K562 (cell line): ENCODE measurements around the gene KMT2E. TPM values are rescaled to one million over a fixed set of nuclear protein-coding genes. Genes with fewer than 3 reads are reported as not detected.
A peak's percentile ranks its signal among the peaks of the same experiment; 100 is the strongest.

Experiments
- ARID1B ChIP-seq: fragments of 450-650 bp; IDR thresholded peaks from 2 replicates; pipeline ENCODE4 v1.6.1; 2016; ENCODE audit warnings: antibody characterized with exemption, mild to moderate bottlenecking, inconsistent platforms
- BHLHE40 ChIP-seq: IDR thresholded peaks from 2 replicates; pipeline ENCODE4 v1.6.1; 2011; ENCODE audit warnings: low read length, improper control_type of control experiment
- CEBPB ChIP-seq: fragments of 450-650 bp; IDR thresholded peaks from 2 replicates; pipeline ENCODE4 v1.6.1; 2016; ENCODE audit warnings: missing genetic modification characterization, missing compliant biosample characterization
- CHD1 ChIP-seq: fragments of 200-600 bp; sonication (generic); IDR thresholded peaks from one replicate; pipeline ENCODE4 v1.6.1; 2012; ENCODE audit warnings: mild to moderate bottlenecking, moderate library complexity, low read length, inconsistent platforms
- DPF2 ChIP-seq: fragments of 450-650 bp; IDR thresholded peaks from 2 replicates; pipeline ENCODE4 v1.6.1; 2016
- E2F8 ChIP-seq: fragments of 450-650 bp; IDR thresholded peaks from 2 replicates; pipeline ENCODE4 v1.7.1; 2018; ENCODE audit warnings: mild to moderate bottlenecking, low read depth; ENCODE audit not compliant: partially characterized antibody
- EP400 ChIP-seq: fragments of 450-650 bp; IDR thresholded peaks from 2 replicates; pipeline ENCODE4 v1.6.1; 2017; ENCODE audit warnings: antibody characterized with exemption, mild to moderate bottlenecking, moderate library complexity
- GTF2F1 ChIP-seq: IDR thresholded peaks from 2 replicates; pipeline ENCODE4 v1.6.1; 2011; ENCODE audit warnings: low read depth, low read length, improper control_type of control experiment
- HDAC2 ChIP-seq: fragments of 450-650 bp; IDR thresholded peaks from 2 replicates; pipeline ENCODE4 v1.6.1; 2016; ENCODE audit warnings: mild to moderate bottlenecking
- HNRNPH1 ChIP-seq: fragments of 200-400 bp; formaldehyde crosslinking; optimal IDR thresholded peaks from 2 replicates; pipeline ENCODE3; 2017; ENCODE audit warnings: low read depth, mild to moderate bottlenecking, low read length, moderate library complexity
- JUN ChIP-seq, 2 experiments: sonication (generic) in 1 of 2; formaldehyde crosslinking in 1 of 2; IDR thresholded peaks; 2 replicates each; pipeline versions ENCODE4 v1.6.1 to v1.8.0; 2012 to 2022; ENCODE audit warnings: borderline replicate concordance in 2 of 2, mild to moderate bottlenecking in 2 of 2, improper control_type of control experiment in 1 of 2, low read depth in 1 of 2, low read length in 1 of 2, missing genetic modification reagents in 1 of 2
- JUND ChIP-seq, 2 experiments: IDR thresholded peaks; 2 replicates in 1 of 2; 3 replicates in 1 of 2; pipeline ENCODE4 v1.6.1; 2011; ENCODE audit warnings: borderline replicate concordance in 2 of 2, low read depth in 2 of 2, low read length in 2 of 2, improper control_type of control experiment in 1 of 2, missing biosample characterization in 1 of 2, missing genetic modification characterization in 1 of 2, missing genetic modification reagents in 1 of 2
- MAZ ChIP-seq, 2 experiments: fragments of 450-650 bp in 1 of 2; sonication (generic) in 1 of 2; formaldehyde crosslinking; IDR thresholded peaks in 1 of 2; conservative IDR thresholded peaks in 1 of 2; 2 replicates each; pipeline versions ENCODE4 v1.4.0 to v1.5.0; 2020; ENCODE audit warnings: mild to moderate bottlenecking in 1 of 2, missing genetic modification reagents in 1 of 2
- MIER1 ChIP-seq: fragments of 450-650 bp; IDR thresholded peaks from 2 replicates; pipeline ENCODE4 v1.6.1; 2016; ENCODE audit warnings: antibody characterized with exemption, mild to moderate bottlenecking, low read depth
- RAD21 ChIP-seq, 2 experiments: fragments of 250-450 bp in 1 of 2; fragments of 450-650 bp in 1 of 2; sonication (Bioruptor Pico) in 1 of 2; formaldehyde crosslinking in 1 of 2; IDR thresholded peaks in 1 of 2; conservative IDR thresholded peaks in 1 of 2; 2 replicates each; pipeline versions ENCODE4 v1.4.0 to v1.8.0; 2020 to 2022; ENCODE audit warnings: mild to moderate bottlenecking in 2 of 2, moderate library complexity in 1 of 2
- RBM15 ChIP-seq: fragments of 200-400 bp; formaldehyde crosslinking; IDR thresholded peaks from 2 replicates; pipeline ENCODE4 v1.6.1; 2018; ENCODE audit warnings: mild to moderate bottlenecking, low read length, moderate library complexity; ENCODE audit not compliant: insufficient read depth
- TEAD2 ChIP-seq: fragments of 450-650 bp; IDR thresholded peaks from 2 replicates; pipeline ENCODE4 v1.6.1; 2016; ENCODE audit warnings: missing genetic modification characterization, control low read depth, missing compliant biosample characterization
- ZMIZ1 ChIP-seq, 2 experiments: fragments of 150-350 bp in 1 of 2; IDR thresholded peaks; 2 replicates each; pipeline ENCODE4 v1.6.1; 2012 to 2016; ENCODE audit warnings: low read depth in 2 of 2, low read length in 2 of 2, mild to moderate bottlenecking in 1 of 2, moderate library complexity in 1 of 2
- ZNF282 ChIP-seq: sonication (generic); formaldehyde crosslinking; IDR thresholded peaks from 2 replicates; pipeline ENCODE4 v1.8.1; 2023; ENCODE audit warnings: missing genetic modification reagents
- polyA plus RNA-seq, 8 experiments: library from polyadenylated mRNA; depleted of rRNA in 4 of 8; stranded (reverse) in 5 of 8; unstranded in 3 of 8; fragments of >200 nt; fragmentation: Nextera tagmentation in 2 of 8; fragmentation: Illumina TruSeq in 1 of 8; extraction: Ambion mirVana in 2 of 8; extraction: Trizol in 1 of 8; gene quantifications; 2 replicates each; pipeline versions ENCODE4 v1.2.1 to v1.2.3, GENCODE V29; 2011 to 2014; ENCODE audit warnings: inconsistent platforms in 1 of 8, missing spikeins in 1 of 8
- total RNA-seq, 7 experiments: library from RNA; depleted of rRNA in 6 of 7; stranded (reverse); fragments of >200 nt in 6 of 7; fragmentation: Illumina TruSeq in 2 of 7; extraction: Trizol in 2 of 7; gene quantifications; 2 replicates each; pipeline versions ENCODE4 v1.2.1 to v1.2.3, GENCODE V29; 2011 to 2021; ENCODE audit warnings: low replicate concordance in 1 of 7

KMT2E gene
- total and polyA plus RNA-seq, 9 of the 15 experiments (the other 6 are each of a cell fraction or from before 2014, with no cell fraction given), result 8.9 to 55.3 (median 38.1) TPM

- TF ChIP-seq E2F8 (no peak), ARID1B (0 out of 2 replicates have a peak, but pooled peaks have one; percentile 28), JUN (IDR thresholded peaks at IDR 0.05; ENCODE audit: borderline replicate concordance, low read depth, low read length) (peak; percentile 73), JUN (CRISPR knock-in tag; IDR thresholded peaks at IDR 0.05; ENCODE audit: borderline replicate concordance) (no peak), RBM15 (no peak), HNRNPH1 (no peak), RAD21 (CRISPR knock-in tag; conservative IDR thresholded peaks at IDR 0.05 in 1 of 2, IDR thresholded peaks at IDR 0.05 in 1 of 2) (peak in 1 of 2 experiments; percentile 53; a peak in 2 of 4 replicates), BHLHE40 (peak; percentile 50; the same call in 1 of the 2 replicates), CHD1 (no peak), MIER1 (no peak), CEBPB (tag) (no peak), DPF2 (0 out of 2 replicates have a peak, but pooled peaks have one; percentile 29), GTF2F1 (no peak), MAZ (CRISPR knock-in tag; conservative IDR thresholded peaks at IDR 0.05 in 1 of 2, IDR thresholded peaks at IDR 0.05 in 1 of 2) (no peak), TEAD2 (tag) (no peak), HDAC2 (no peak), ZNF282 (no peak), JUND (IDR thresholded peaks at IDR 0.05; ENCODE audit: borderline replicate concordance, low read depth, low read length) (peak; percentile 86), JUND (tag; IDR thresholded peaks at IDR 0.05; ENCODE audit: borderline replicate concordance, low read depth, low read length) (peak; percentile 59; the same call in 2 of the 3 replicates), ZMIZ1 (IDR thresholded peaks at IDR 0.05; ENCODE audit: low read depth in 2 of 2, low read length in 2 of 2) (no peak), EP400 (no peak)
Measured at GRCh38 chr7:105136221-105136620, 122.2 kb downstream of the KMT2E start (continued).
